ENCODE data around the gene REV1.
"Not testable (repeated sequence)": the region's sequence is repeated elsewhere in the genome, so short reads cannot be mapped to it uniquely, and the experiment has no call there.

Gene REV1

GRCh38 chr2:99507937-99508818, 18.4 kb upstream of the REV1 start:
- Histone ChIP-seq H3K4me1 (ENCODE audit: control insufficient read depth, insufficient read depth, low read length) (no peaks in the 10 kb centered on the region), H3K27me3 (ENCODE audit: control insufficient read depth, insufficient read depth, low read length, poor library complexity, severe bottlenecking) (no peaks in the 10 kb centered on the region), H3K9me3 (ENCODE audit: control insufficient read depth, low read length) (no peaks in the 10 kb centered on the region), H3K27ac (ENCODE audit: insufficient read depth, low read depth, low read length, poor library complexity, severe bottlenecking) (no peak overlapping the region), H3K36me3 (ENCODE audit: control insufficient read depth, insufficient read depth, low read length) (no peaks in the 10 kb centered on the region), H3K4me3 (ENCODE audit: insufficient read depth, low read depth, low read length) (no peak overlapping the region)
- 90 to 94% methylated on average over 5 to 7 of the region's 7 CpGs for WGBS, 2 experiments

- no peaks in the 10 kb centered on the region for H3K36me3 ChIP-seq (ENCODE audit: control insufficient read depth, insufficient read depth, low read length)
- H3K27ac ChIP-seq (ENCODE audit: insufficient read depth, low read depth, low read length, poor library complexity, severe bottlenecking), result no peak overlapping the region
- 94 to 100% methylated on average over 3 of the region's 4 CpGs for WGBS, 2 experiments
These were observed 15.2 kb upstream of the REV1 start for GRCh38 chr2:99504844-99505584.

GRCh38 chr2:99503662-99504416, 14.0 kb upstream of the REV1 start:
- H3K9me3 ChIP-seq (ENCODE audit: control insufficient read depth, low read length); H3K4me3 ChIP-seq (ENCODE audit: insufficient read depth, low read depth, low read length); H3K27ac ChIP-seq (ENCODE audit: insufficient read depth, low read depth, low read length, poor library complexity, severe bottlenecking); H3K27me3 ChIP-seq (ENCODE audit: control insufficient read depth, insufficient read depth, low read length, poor library complexity, severe bottlenecking); H3K4me1 ChIP-seq (ENCODE audit: control insufficient read depth, insufficient read depth, low read length); H3K36me3 ChIP-seq (ENCODE audit: control insufficient read depth, insufficient read depth, low read length): not testable (repeated sequence)
- WGBS, 2 experiments, result 93 to 96% methylated on average over 8 of the region's 8 CpGs

More at GRCh38 chr2:99504844-99505584, 15.2 kb upstream of the REV1 start:
- no peaks in the 10 kb centered on the region for H3K9me3 ChIP-seq (ENCODE audit: control insufficient read depth, low read length)
- H3K4me3 ChIP-seq (ENCODE audit: insufficient read depth, low read depth, low read length), result no peak overlapping the region
- H3K4me1 ChIP-seq (ENCODE audit: control insufficient read depth, insufficient read depth, low read length), result no peaks in the 10 kb centered on the region
- no peaks in the 10 kb centered on the region for H3K27me3 ChIP-seq (ENCODE audit: control insufficient read depth, insufficient read depth, low read length, poor library complexity, severe bottlenecking)

DNA sequence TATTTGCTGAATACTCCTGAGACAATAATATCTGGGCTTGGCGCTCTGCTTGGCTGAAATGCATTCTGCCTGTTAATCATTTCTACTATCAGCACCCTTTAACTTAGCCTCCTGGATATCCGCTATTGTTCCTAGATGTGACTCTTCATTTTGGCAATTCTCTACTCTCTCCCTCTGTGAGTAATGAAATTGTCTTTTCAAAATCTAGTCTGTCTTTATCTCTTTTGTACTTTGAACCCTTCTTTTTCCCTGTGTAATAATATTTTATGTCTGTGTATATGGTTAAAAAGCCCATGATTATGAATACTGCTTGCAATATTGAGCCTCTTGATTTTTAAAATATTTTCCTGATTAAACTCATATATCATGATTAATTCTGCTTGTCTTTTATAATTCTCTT, 6.2 kb upstream of the REV1 start:
- Histone ChIP-seq H3K36me3 (ENCODE audit: control insufficient read depth, insufficient read depth, low read length) (no peaks in the 10 kb centered on the region), H3K4me3 (ENCODE audit: insufficient read depth, low read depth, low read length) (no peak overlapping the region)
- 90 to 95% methylated on average over 2 of the region's 2 CpGs for WGBS, 2 experiments

DNA sequence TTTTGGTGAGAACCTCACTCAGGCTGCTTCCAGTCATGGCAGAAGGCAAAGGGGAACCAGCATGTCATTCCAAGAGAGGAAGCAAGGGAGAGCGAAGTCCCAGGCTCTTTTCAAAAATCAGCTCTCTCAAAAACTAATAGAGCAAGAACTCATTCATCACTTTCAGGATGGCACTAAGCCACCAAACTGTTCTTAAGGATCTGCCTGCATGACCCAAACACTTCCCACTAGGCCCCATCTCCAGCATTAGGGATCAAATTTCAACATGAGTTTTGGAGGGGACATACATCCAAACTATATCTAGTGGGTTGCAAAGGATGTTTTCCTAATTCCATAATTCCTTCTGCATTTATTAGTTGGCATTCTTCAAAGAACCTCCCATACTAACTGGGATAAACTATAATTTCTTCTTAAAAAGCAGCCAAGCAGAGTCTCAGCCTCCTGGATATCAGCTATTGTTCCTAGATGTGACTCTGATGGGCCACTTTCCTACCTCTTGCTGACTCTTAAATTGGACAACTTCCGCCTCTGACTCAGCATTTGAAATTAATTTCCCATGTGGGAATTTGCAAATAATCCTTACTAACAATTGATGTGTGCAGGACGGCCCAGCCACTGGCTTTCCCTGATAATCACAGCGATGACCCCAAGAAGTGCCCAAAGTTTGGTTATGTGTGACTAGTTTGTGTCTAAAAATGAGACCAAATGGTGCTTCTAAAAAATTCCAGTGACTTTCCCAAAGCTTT, 5.5 kb upstream of the REV1 start:
- 91 to 93% methylated on average over 4 of the region's 4 CpGs for WGBS, 2 experiments
- H3K36me3 ChIP-seq (ENCODE audit: control insufficient read depth, insufficient read depth, low read length), result no peaks in the 10 kb centered on the region
- H3K27me3 ChIP-seq (ENCODE audit: control insufficient read depth, insufficient read depth, low read length, poor library complexity, severe bottlenecking), result no peaks in the 10 kb centered on the region
- H3K27ac ChIP-seq (ENCODE audit: insufficient read depth, low read depth, low read length, poor library complexity, severe bottlenecking), result no peak overlapping the region
- H3K9me3 ChIP-seq (ENCODE audit: control insufficient read depth, low read length), result no peaks in the 10 kb centered on the region
- H3K4me1 ChIP-seq (ENCODE audit: control insufficient read depth, insufficient read depth, low read length), result no peaks in the 10 kb centered on the region
- H3K4me3 ChIP-seq (ENCODE audit: insufficient read depth, low read depth, low read length), result no peak overlapping the region

More for the DNA sequence above, 6.2 kb upstream of the REV1 start:
- Histone ChIP-seq H3K4me1 (ENCODE audit: control insufficient read depth, insufficient read depth, low read length) (no peaks in the 10 kb centered on the region), H3K27ac (ENCODE audit: insufficient read depth, low read depth, low read length, poor library complexity, severe bottlenecking) (no peak overlapping the region), H3K9me3 (ENCODE audit: control insufficient read depth, low read length) (no peaks in the 10 kb centered on the region), H3K27me3 (ENCODE audit: control insufficient read depth, insufficient read depth, low read length, poor library complexity, severe bottlenecking) (no peaks in the 10 kb centered on the region)

- H3K9me3 ChIP-seq (ENCODE audit: control insufficient read depth, low read length), result no peaks in the 10 kb centered on the region
- H3K36me3 ChIP-seq (ENCODE audit: control insufficient read depth, insufficient read depth, low read length), result no peaks in the 10 kb centered on the region
- no peaks in the 10 kb centered on the region for H3K27me3 ChIP-seq (ENCODE audit: control insufficient read depth, insufficient read depth, low read length, poor library complexity, severe bottlenecking)
- no peak overlapping the region for H3K4me3 ChIP-seq (ENCODE audit: insufficient read depth, low read depth, low read length)
- H3K27ac ChIP-seq (ENCODE audit: insufficient read depth, low read depth, low read length, poor library complexity, severe bottlenecking), result no peak overlapping the region
- H3K4me1 ChIP-seq (ENCODE audit: control insufficient read depth, insufficient read depth, low read length), result no peaks in the 10 kb centered on the region
These were observed 2.9 kb upstream of the REV1 start for GRCh38 chr2:99492721-99493120.

GRCh38 chr2:99490623-99491461, 1.0 kb upstream of the REV1 start:
- Histone ChIP-seq H3K9me3 (ENCODE audit: control insufficient read depth, low read length) (no peaks in the 10 kb centered on the region), H3K27me3 (ENCODE audit: control insufficient read depth, insufficient read depth, low read length, poor library complexity, severe bottlenecking) (no peaks in the 10 kb centered on the region), H3K27ac (ENCODE audit: insufficient read depth, low read depth, low read length, poor library complexity, severe bottlenecking) (no peak overlapping the region), H3K4me3 (ENCODE audit: insufficient read depth, low read depth, low read length) (peak overlapping the region; percentile 91), H3K36me3 (ENCODE audit: control insufficient read depth, insufficient read depth, low read length) (no peaks in the 10 kb centered on the region), H3K4me1 (ENCODE audit: control insufficient read depth, insufficient read depth, low read length) (no peaks in the 10 kb centered on the region)
- WGBS, 2 experiments, result 49% methylated on average over 25 to 30 of the region's 31 CpGs

GRCh38 chr2:99489063-99489760, 605 bp downstream of the REV1 start:
- Histone ChIP-seq H3K4me3 (ENCODE audit: insufficient read depth, low read depth, low read length) (peak overlapping the region; percentile 91), H3K36me3 (ENCODE audit: control insufficient read depth, insufficient read depth, low read length) (no peaks in the 10 kb centered on the region), H3K27me3 (ENCODE audit: control insufficient read depth, insufficient read depth, low read length, poor library complexity, severe bottlenecking) (no peaks in the 10 kb centered on the region), H3K27ac (ENCODE audit: insufficient read depth, low read depth, low read length, poor library complexity, severe bottlenecking) (peak overlapping the region; percentile 93), H3K4me1 (ENCODE audit: control insufficient read depth, insufficient read depth, low read length) (no peaks in the 10 kb centered on the region), H3K9me3 (ENCODE audit: control insufficient read depth, low read length) (no peaks in the 10 kb centered on the region)
- 0 to 1% methylated on average over 95 of the region's 95 CpGs for WGBS, 2 experiments
